K562 (cell line): ENCODE results near the gene COPE. TPM values are rescaled to one million over a fixed set of nuclear protein-coding genes. Genes with fewer than 3 reads are reported as not detected.
A peak's percentile ranks its signal among the peaks of the same experiment; 100 is the strongest.

Source experiments
- ARID3B ChIP-seq: fragments of 250-450 bp; sonication (Bioruptor Pico); IDR thresholded peaks from 2 replicates; pipeline ENCODE4 v1.4.0; 2020; ENCODE audit warnings: borderline replicate concordance
- FOXM1 ChIP-seq, 2 experiments: fragments of 450-650 bp in 1 of 2; sonication (generic) in 1 of 2; formaldehyde crosslinking in 1 of 2; IDR thresholded peaks; 2 replicates each; pipeline versions ENCODE4 v1.6.1 to v1.9.0; 2017 to 2022; ENCODE audit warnings: low read depth in 2 of 2, mild to moderate bottlenecking in 2 of 2, missing genetic modification reagents in 1 of 2, moderate library complexity in 1 of 2
- MTA1 ChIP-seq: fragments of 450-650 bp; IDR thresholded peaks from 2 replicates; pipeline ENCODE4 v1.6.1; 2017; ENCODE audit warnings: borderline replicate concordance
- NBN ChIP-seq: fragments of 450-650 bp; IDR thresholded peaks from 2 replicates; pipeline ENCODE4 v1.6.1; 2016; ENCODE audit warnings: low read depth, mild to moderate bottlenecking
- NONO ChIP-seq, 2 experiments: fragments of 200-400 bp in 1 of 2; fragments of 450-650 bp in 1 of 2; formaldehyde crosslinking in 1 of 2; IDR thresholded peaks; 2 replicates each; pipeline ENCODE4 v1.6.1; 2017; ENCODE audit warnings: low read depth in 2 of 2, mild to moderate bottlenecking in 2 of 2, moderate library complexity in 2 of 2, low read length in 1 of 2
- RBM14 ChIP-seq: fragments of 200-400 bp; formaldehyde crosslinking; IDR thresholded peaks from 2 replicates; pipeline ENCODE4 v1.6.1; 2018; ENCODE audit warnings: low read depth, mild to moderate bottlenecking, low read length, moderate library complexity, borderline replicate concordance; ENCODE audit not compliant: insufficient read depth
- SMC3 ChIP-seq: conservative IDR thresholded peaks from 2 replicates; pipeline ENCODE4 v1.6.1; 2011; ENCODE audit warnings: low read depth, low read length, improper control_type of control experiment; ENCODE audit not compliant: insufficient read depth
- TCF7L2 ChIP-seq: fragments of 150-350 bp; IDR thresholded peaks from 2 replicates; pipeline ENCODE4 v1.6.1; 2016; ENCODE audit warnings: low read depth, mild to moderate bottlenecking, low read length, moderate library complexity
- TGIF2 ChIP-seq: sonication (generic); formaldehyde crosslinking; IDR thresholded peaks from 2 replicates; pipeline ENCODE4 v1.8.1; 2022; ENCODE audit warnings: mild to moderate bottlenecking, missing genetic modification reagents, moderate library complexity
- ZFP1 ChIP-seq: fragments of 450-650 bp; formaldehyde crosslinking; IDR thresholded peaks from 2 replicates; pipeline ENCODE4 v1.4.0; 2020; ENCODE audit warnings: mild to moderate bottlenecking, mixed read lengths
- ZNF280A ChIP-seq: fragments of 450-650 bp; IDR thresholded peaks from 2 replicates; pipeline ENCODE4 v1.6.1; 2018; ENCODE audit warnings: mild to moderate bottlenecking, low read depth; ENCODE audit not compliant: partially characterized antibody
- ZNF354B ChIP-seq: fragments of 250-450 bp; sonication (Bioruptor Pico); IDR thresholded peaks from 2 replicates; pipeline ENCODE4 v1.4.0; 2020
- polyA plus RNA-seq, 8 experiments: library from polyadenylated mRNA; depleted of rRNA in 4 of 8; stranded (reverse) in 5 of 8; unstranded in 3 of 8; fragments of >200 nt; fragmentation: Nextera tagmentation in 2 of 8; fragmentation: Illumina TruSeq in 1 of 8; extraction: Ambion mirVana in 2 of 8; extraction: Trizol in 1 of 8; gene quantifications; 2 replicates each; pipeline versions ENCODE4 v1.2.1 to v1.2.3, GENCODE V29; 2011 to 2014; ENCODE audit warnings: inconsistent platforms in 1 of 8, missing spikeins in 1 of 8
- total RNA-seq, 7 experiments: library from RNA; depleted of rRNA in 6 of 7; stranded (reverse); fragments of >200 nt in 6 of 7; fragmentation: Illumina TruSeq in 2 of 7; extraction: Trizol in 2 of 7; gene quantifications; 2 replicates each; pipeline versions ENCODE4 v1.2.1 to v1.2.3, GENCODE V29; 2011 to 2021; ENCODE audit warnings: low replicate concordance in 1 of 7
- TF ChIP-seq, protein P1 (sequence below): sonication (generic); formaldehyde crosslinking; IDR thresholded peaks from 2 replicates; pipeline ENCODE4 v1.8.1; 2023; ENCODE audit warnings: missing genetic modification reagents, mild to moderate bottlenecking, borderline replicate concordance

The COPE gene
- total and polyA plus RNA-seq, 9 of the 15 experiments (the other 6 are each of a cell fraction or from before 2014, with no cell fraction given) = 5.8 to 273 (median 147) TPM

- TF ChIP-seq ARID3B (CRISPR knock-in tag) (no peak), ZFP1 (no peak), RBM14 (no peak), FOXM1 (IDR thresholded peaks at IDR 0.05; ENCODE audit: low read depth) (no peak), FOXM1 (CRISPR knock-in tag; IDR thresholded peaks at IDR 0.05; ENCODE audit: low read depth) (no peak), SMC3 (no peak), NONO (IDR thresholded peaks at IDR 0.05; ENCODE audit: low read depth in 2 of 2, low read length in 1 of 2) (0 out of 4 replicates have a peak, but pooled peaks of 1 of the 2 experiments have one; percentile 33), TCF7L2 (no peak), ZNF354B (CRISPR knock-in tag) (no peak), MTA1 (peak; percentile 99), TGIF2 (no peak), ZNF280A (no peak), NBN (peak; percentile 70; the same call in 1 of the 2 replicates)
- TF ChIP-seq, protein P1, sequence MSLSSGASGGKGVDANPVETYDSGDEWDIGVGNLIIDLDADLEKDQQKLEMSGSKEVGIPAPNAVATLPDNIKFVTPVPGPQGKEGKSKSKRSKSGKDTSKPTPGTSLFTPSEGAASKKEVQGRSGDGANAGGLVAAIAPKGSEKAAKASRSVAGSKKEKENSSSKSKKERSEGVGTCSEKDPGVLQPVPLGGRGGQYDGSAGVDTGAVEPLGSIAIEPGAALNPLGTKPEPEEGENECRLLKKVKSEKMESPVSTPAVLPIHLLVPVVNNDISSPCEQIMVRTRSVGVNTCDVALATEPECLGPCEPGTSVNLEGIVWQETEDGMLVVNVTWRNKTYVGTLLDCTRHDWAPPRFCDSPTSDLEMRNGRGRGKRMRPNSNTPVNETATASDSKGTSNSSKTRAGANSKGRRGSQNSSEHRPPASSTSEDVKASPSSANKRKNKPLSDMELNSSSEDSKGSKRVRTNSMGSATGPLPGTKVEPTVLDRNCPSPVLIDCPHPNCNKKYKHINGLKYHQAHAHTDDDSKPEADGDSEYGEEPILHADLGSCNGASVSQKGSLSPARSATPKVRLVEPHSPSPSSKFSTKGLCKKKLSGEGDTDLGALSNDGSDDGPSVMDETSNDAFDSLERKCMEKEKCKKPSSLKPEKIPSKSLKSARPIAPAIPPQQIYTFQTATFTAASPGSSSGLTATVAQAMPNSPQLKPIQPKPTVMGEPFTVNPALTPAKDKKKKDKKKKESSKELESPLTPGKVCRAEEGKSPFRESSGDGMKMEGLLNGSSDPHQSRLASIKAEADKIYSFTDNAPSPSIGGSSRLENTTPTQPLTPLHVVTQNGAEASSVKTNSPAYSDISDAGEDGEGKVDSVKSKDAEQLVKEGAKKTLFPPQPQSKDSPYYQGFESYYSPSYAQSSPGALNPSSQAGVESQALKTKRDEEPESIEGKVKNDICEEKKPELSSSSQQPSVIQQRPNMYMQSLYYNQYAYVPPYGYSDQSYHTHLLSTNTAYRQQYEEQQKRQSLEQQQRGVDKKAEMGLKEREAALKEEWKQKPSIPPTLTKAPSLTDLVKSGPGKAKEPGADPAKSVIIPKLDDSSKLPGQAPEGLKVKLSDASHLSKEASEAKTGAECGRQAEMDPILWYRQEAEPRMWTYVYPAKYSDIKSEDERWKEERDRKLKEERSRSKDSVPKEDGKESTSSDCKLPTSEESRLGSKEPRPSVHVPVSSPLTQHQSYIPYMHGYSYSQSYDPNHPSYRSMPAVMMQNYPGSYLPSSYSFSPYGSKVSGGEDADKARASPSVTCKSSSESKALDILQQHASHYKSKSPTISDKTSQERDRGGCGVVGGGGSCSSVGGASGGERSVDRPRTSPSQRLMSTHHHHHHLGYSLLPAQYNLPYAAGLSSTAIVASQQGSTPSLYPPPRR = no peak
Measured at GRCh38 chr19:18919086-18919899, at the start of gene COPE, which contains the start of gene DDX49 (continued).
